KMS-11 (cell line): ENCODE results near the gene WDTC1.
"Not testable (repeated sequence)": the region's sequence is repeated elsewhere in the genome, so short reads cannot be mapped to it uniquely, and the experiment has no call there.

Experiments
- H2AFZ ChIP-seq: fragments of 200-600 bp; sonication (generic); 2 replicates; pipeline ENCODE4 v1.6.1; 2016; ENCODE audit warnings: antibody characterized with exemption, mixed run types, low read depth
- H3K27ac ChIP-seq: fragments of 200-600 bp; sonication (generic); 2 replicates; pipeline ENCODE4 v1.6.1; 2016; ENCODE audit warnings: mild to moderate bottlenecking, mixed run types
- H3K27me3 ChIP-seq: fragments of 200-600 bp; sonication (generic); 2 replicates; pipeline ENCODE4 v1.6.1; 2017; ENCODE audit warnings: mild to moderate bottlenecking, low read depth, mixed run types, moderate library complexity; ENCODE audit not compliant: insufficient read depth
- H3K36me3 ChIP-seq: fragments of 200-600 bp; sonication (generic); 2 replicates; pipeline ENCODE4 v1.6.1; 2017; ENCODE audit warnings: mild to moderate bottlenecking, mixed run types; ENCODE audit not compliant: insufficient read depth
- H3K4me1 ChIP-seq: fragments of 200-600 bp; sonication (generic); 2 replicates; pipeline ENCODE4 v1.6.1; 2016; ENCODE audit warnings: mild to moderate bottlenecking, low read depth, mixed run types; ENCODE audit not compliant: poor library complexity, severe bottlenecking
- H3K4me2 ChIP-seq: fragments of 200-600 bp; sonication (generic); 2 replicates; pipeline ENCODE4 v1.7.0; 2016; ENCODE audit warnings: mild to moderate bottlenecking, mixed run types
- H3K4me3 ChIP-seq: fragments of 200-600 bp; sonication (generic); IDR thresholded peaks from 2 replicates; pipeline ENCODE4 v1.6.1; 2017; ENCODE audit warnings: low read depth, low read length, mixed read lengths; ENCODE audit not compliant: insufficient read depth
- H3K79me2 ChIP-seq: fragments of 200-600 bp; sonication (generic); 2 replicates; pipeline ENCODE4 v1.6.1; 2016; ENCODE audit warnings: low read depth, mixed run types; ENCODE audit not compliant: insufficient read depth
- H3K9ac ChIP-seq: fragments of 200-600 bp; sonication (generic); 2 replicates; pipeline ENCODE4 v1.6.1; 2016; ENCODE audit warnings: mild to moderate bottlenecking, mixed run types
- H4K20me1 ChIP-seq: fragments of 200-600 bp; sonication (generic); 2 replicates; pipeline ENCODE4 v1.6.1; 2016; ENCODE audit warnings: mild to moderate bottlenecking, mixed run types; ENCODE audit not compliant: insufficient read depth
- TF ChIP-seq, protein P1 (sequence below): fragments of 200-600 bp; sonication (generic); conservative IDR thresholded peaks from 2 replicates; pipeline ENCODE4 v1.6.1; 2017; ENCODE audit warnings: low read depth, mild to moderate bottlenecking, antibody characterized with exemption, low read length, moderate library complexity, mixed read lengths

The WDTC1 gene

DNA sequence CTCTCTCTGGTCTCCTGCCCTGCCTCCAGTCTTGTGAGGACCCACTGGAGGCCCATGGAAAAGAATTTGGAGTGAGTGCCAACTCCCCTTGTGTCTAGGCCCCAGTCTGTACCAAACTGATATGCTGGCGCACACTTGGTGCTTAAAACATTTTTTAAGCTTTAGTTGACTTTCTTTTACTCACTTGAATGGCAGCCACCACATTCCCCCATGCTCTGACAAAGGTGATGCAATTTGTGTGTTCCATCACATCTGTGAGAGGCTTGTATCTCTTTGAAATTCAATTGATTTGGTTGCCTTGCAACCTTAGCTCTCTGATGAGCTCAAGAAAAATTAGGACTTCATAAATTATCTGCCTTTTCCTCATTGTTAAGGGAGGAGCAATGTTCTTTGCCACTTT lies 30.5 kb upstream of the WDTC1 start:
- no peak overlapping the region for H3K4me3 ChIP-seq
- H4K20me1 ChIP-seq: no peaks in the 10 kb centered on the region
- H3K27ac ChIP-seq: no peak overlapping the region
- no peak overlapping the region for H3K4me2 ChIP-seq
- no peak overlapping the region for H2AFZ ChIP-seq
- H3K4me1 ChIP-seq: no peaks in the 10 kb centered on the region
- no peaks in the 10 kb centered on the region for H3K36me3 ChIP-seq
- H3K79me2 ChIP-seq: no peaks in the 10 kb centered on the region
- no peak overlapping the region for H3K9ac ChIP-seq
- H3K27me3 ChIP-seq: no peaks in the 10 kb centered on the region
- TF ChIP-seq, protein P1, sequence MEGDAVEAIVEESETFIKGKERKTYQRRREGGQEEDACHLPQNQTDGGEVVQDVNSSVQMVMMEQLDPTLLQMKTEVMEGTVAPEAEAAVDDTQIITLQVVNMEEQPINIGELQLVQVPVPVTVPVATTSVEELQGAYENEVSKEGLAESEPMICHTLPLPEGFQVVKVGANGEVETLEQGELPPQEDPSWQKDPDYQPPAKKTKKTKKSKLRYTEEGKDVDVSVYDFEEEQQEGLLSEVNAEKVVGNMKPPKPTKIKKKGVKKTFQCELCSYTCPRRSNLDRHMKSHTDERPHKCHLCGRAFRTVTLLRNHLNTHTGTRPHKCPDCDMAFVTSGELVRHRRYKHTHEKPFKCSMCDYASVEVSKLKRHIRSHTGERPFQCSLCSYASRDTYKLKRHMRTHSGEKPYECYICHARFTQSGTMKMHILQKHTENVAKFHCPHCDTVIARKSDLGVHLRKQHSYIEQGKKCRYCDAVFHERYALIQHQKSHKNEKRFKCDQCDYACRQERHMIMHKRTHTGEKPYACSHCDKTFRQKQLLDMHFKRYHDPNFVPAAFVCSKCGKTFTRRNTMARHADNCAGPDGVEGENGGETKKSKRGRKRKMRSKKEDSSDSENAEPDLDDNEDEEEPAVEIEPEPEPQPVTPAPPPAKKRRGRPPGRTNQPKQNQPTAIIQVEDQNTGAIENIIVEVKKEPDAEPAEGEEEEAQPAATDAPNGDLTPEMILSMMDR: no peak

DNA sequence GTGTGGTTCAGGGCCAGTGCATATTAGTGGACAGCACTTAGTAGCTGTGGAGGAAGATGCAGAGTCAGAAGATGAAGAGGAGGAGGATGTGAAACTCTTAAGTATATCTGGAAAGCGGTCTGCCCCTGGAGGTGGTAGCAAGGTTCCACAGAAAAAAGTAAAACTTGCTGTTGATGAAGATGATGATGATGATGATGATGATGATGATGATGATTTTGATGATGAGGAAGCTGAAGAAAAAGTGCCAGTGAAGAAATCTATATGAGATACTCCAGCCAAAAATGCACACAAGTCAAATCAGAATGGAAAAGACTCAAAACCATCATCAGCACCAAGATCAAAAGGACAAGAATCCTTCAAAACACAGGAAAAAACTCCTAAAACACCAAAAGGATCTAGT lies 27.2 kb upstream of the WDTC1 start:
- not testable (repeated sequence) for H3K4me3 ChIP-seq, H3K27ac ChIP-seq, H3K4me1 ChIP-seq, H4K20me1 ChIP-seq, H3K4me2 ChIP-seq, H3K79me2 ChIP-seq, H3K36me3 ChIP-seq, H3K9ac ChIP-seq, H2AFZ ChIP-seq, H3K27me3 ChIP-seq

DNA sequence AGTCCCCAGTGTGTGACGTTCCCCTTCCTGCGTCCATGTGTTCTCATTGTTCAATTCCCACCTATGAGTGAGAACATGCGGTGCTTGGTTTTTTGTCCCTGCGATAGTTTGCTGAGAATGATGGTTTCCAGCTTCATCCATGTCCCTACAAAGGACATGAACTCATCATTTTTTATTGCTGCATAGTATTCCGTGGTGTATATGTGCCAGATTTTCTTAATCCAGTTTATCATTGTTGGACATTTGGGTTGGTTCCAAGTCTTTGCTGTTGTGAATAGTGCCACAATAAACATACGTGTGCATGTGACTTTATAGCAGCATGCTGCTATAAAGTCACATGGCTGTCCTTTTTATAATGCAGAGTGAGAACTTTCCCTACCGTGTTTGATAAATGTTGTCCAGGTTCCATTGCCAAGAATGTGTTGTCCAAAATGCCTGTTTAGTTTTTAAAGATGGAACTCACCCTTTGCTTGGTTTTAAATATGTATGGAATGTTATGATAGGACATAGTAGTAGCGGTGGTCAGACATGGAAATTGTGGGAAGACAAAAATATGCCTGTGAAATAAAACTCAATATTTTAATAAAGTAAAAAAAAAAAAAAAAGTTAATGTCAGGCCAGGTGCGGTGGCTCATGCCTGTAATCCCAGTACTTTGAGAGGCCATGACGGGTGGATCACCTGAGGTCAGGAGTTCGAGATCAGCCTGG lies 26.1 kb upstream of the WDTC1 start:
- not testable (repeated sequence) for H3K4me3 ChIP-seq, H3K4me2 ChIP-seq, H3K4me1 ChIP-seq, H3K36me3 ChIP-seq, H3K27me3 ChIP-seq, H3K9ac ChIP-seq, H2AFZ ChIP-seq, H3K79me2 ChIP-seq, H3K27ac ChIP-seq, H4K20me1 ChIP-seq

DNA sequence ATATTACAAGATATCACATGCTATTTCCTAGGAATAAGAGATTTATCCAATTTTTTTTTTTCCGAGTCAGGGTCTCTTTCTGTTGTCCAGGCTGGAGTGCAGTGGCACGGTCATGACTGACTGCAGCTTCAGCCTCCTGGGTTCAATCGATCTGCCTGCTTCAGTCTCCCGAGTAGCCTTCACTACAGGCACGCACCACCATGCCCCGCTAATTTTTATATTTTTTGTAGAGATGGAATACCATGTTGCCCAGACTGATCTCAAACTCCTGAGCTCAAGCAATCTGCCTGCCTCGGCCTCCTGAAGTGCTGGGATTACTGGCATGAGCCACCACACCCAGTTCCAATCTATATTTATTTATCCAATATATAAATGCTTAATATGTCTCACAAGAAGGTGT lies 18.0 kb upstream of the WDTC1 start:
- Histone ChIP-seq H3K4me3 (no peak overlapping the region), H3K27me3 (no peaks in the 10 kb centered on the region), H3K9ac (no peak overlapping the region), H4K20me1 (no peaks in the 10 kb centered on the region), H3K27ac (no peak overlapping the region), H3K36me3 (no peaks in the 10 kb centered on the region), H3K4me1 (no peaks in the 10 kb centered on the region), H3K4me2 (no peak overlapping the region), H2AFZ (no peak overlapping the region), H3K79me2 (no peaks in the 10 kb centered on the region)
- TF ChIP-seq, protein P1: no peak

DNA sequence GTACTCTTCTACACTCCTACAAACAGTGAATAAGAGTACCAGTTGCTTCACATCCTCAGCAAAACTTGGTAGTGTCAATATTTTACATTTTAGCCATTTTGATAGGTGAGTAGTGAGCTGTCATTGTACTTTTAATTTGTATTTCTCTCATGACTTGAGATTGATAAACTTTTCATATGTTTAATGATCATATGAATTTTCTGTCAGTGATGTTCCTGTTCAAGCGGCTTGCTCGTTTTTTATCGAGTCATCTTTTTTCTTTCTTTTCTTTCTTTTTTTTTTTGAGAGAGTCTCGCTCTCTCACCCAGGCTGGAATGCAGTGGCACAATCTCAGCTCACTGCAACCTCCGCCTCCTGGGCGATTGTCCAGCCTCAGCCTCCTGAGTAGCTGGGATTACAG lies 17.0 kb upstream of the WDTC1 start:
- Histone ChIP-seq H3K4me3 (no peak overlapping the region), H3K27me3 (no peaks in the 10 kb centered on the region), H3K79me2 (no peaks in the 10 kb centered on the region), H2AFZ (no peak overlapping the region), H3K9ac (no peak overlapping the region), H3K36me3 (no peaks in the 10 kb centered on the region), H3K4me1 (no peaks in the 10 kb centered on the region), H3K4me2 (no peak overlapping the region), H4K20me1 (no peaks in the 10 kb centered on the region), H3K27ac (no peak overlapping the region)
- TF ChIP-seq, protein P1: no peak
